Measurements from ENCODE around the gene BEND7. TPM values are rescaled to one million over a fixed set of nuclear protein-coding genes. Genes with fewer than 3 reads are reported as not detected.

Gene BEND7
- total RNA-seq, 4 donors from 2014 or later: 10.8 to 27.5 (median 21.5) TPM

DNA sequence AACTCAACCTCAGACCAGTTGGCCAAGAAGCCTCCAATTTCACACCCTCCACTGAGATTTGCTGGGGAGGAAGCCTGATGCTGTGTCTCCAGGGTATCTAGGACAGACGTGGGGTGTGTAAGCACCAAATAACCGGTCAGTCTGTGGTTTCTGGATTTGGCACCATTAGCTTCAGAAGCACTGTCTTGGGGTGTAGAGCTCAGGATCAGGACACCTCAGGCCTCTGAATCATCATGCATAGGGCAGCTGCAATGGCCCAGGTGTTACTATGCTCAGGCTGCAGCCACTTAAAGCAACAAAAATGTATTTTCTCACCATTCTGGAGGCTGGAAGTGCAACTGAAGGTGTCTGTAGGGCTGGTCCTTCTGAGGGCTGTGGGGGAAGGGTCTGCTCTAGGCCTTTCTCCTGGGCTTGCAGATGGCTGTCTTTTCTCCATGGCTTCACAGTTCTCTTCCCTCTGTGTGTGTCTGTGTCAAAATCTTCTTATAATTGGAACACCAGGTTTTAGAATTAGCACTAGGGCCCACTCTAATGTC lies 107.4 kb downstream of the BEND7 start:
- Histone ChIP-seq H3K9me3 (peaks cover 0 to 5% (median 0%) of the 10 kb centered on the region in 4 donors), H3K36me3 (no peaks in the 10 kb centered on the region), H3K27ac (no peak overlapping the region), H3K27me3 (no peaks in the 10 kb centered on the region), H3K4me1 (no peaks in the 10 kb centered on the region), H3K4me3 (no peak overlapping the region)
- 76 to 89% methylated on average over 2 of the region's 2 CpGs for WGBS, 2 donors
- DNase-seq (ENCODE audit: low spot score in 2 of 2): no peak
- TF ChIP-seq, protein P1, sequence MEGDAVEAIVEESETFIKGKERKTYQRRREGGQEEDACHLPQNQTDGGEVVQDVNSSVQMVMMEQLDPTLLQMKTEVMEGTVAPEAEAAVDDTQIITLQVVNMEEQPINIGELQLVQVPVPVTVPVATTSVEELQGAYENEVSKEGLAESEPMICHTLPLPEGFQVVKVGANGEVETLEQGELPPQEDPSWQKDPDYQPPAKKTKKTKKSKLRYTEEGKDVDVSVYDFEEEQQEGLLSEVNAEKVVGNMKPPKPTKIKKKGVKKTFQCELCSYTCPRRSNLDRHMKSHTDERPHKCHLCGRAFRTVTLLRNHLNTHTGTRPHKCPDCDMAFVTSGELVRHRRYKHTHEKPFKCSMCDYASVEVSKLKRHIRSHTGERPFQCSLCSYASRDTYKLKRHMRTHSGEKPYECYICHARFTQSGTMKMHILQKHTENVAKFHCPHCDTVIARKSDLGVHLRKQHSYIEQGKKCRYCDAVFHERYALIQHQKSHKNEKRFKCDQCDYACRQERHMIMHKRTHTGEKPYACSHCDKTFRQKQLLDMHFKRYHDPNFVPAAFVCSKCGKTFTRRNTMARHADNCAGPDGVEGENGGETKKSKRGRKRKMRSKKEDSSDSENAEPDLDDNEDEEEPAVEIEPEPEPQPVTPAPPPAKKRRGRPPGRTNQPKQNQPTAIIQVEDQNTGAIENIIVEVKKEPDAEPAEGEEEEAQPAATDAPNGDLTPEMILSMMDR (IDR thresholded peaks at IDR 0.05): no peak
- TF ChIP-seq EP300 (IDR thresholded peaks at IDR 0.05) (no peak), POLR2A (IDR thresholded peaks at IDR 0.05) (no peak)

DNA sequence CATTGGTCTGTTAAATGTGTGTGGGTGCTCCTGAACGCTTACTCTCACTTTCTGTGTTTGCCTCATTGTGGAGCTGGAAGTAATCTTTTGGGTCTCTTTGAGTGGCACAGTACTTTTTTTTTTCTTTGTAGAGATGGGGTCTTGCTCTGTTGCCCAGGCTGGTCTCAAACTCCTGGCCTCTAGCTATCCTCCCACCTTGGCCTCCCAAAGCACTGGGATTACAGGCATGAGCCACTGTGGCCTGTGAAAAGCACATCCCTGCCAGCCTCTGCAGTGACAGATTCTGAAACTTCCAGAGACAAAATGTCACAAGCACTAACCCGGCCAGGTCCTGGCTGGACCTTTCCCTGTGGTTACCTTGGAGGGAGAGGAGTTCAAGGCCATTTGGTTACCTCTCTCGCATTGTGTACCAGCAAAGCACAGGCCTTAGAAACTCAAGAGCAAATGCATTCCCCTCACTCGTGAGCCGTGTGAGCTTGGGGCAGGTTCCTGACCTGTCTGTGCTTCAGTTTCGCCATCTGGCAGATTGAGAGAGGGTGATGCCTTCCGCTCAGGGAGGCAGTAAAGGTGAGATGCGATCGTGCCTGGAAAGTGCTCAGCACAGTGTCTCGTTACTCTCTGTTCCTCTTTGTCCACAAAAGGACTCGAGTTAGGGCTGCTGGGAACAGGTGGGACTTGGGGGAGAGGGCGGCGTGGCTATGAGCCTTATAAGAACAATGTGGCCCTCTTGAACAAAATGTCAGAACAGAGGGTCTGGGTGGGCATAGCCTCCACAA lies 108.1 kb downstream of the BEND7 start:
- Histone ChIP-seq H3K9me3 (peaks cover 0 to 5% (median 0%) of the 10 kb centered on the region in 4 donors), H3K27ac (no peak overlapping the region), H3K27me3 (no peaks in the 10 kb centered on the region), H3K4me3 (no peak overlapping the region), H3K4me1 (no peaks in the 10 kb centered on the region), H3K36me3 (no peaks in the 10 kb centered on the region)
- no peak for DNase-seq (ENCODE audit: low spot score in 2 of 2)
- WGBS, 2 donors: 84 to 87% methylated on average over 13 of the region's 13 CpGs
- TF ChIP-seq EP300 (IDR thresholded peaks at IDR 0.05): no peak
- no peak for TF ChIP-seq POLR2A (IDR thresholded peaks at IDR 0.05)

GRCh38 chr10:13417459-13418126 lies 111.2 kb downstream of the BEND7 start:
- no peak overlapping the region for H3K27ac ChIP-seq
- DNase-seq (ENCODE audit: low spot score in 2 of 2): no peak
- H3K4me1 ChIP-seq: no peaks in the 10 kb centered on the region
- peaks cover 0 to 10% (median 0%) of the 10 kb centered on the region in 4 donors for H3K9me3 ChIP-seq
- no peaks in the 10 kb centered on the region for H3K27me3 ChIP-seq
- no peak overlapping the region for H3K4me3 ChIP-seq
- no peaks in the 10 kb centered on the region for H3K36me3 ChIP-seq
- TF ChIP-seq POLR2A (IDR thresholded peaks at IDR 0.05): no peak
- TF ChIP-seq, protein P1 (IDR thresholded peaks at IDR 0.05): no peak
- no peak for TF ChIP-seq EP300 (IDR thresholded peaks at IDR 0.05)
- 85 to 90% methylated on average over 9 of the region's 9 CpGs for WGBS, 2 donors

- WGBS, 2 donors: 76 to 96% methylated on average over 2 of the region's 2 CpGs
- Histone ChIP-seq H3K27me3 (no peaks in the 10 kb centered on the region), H3K36me3 (no peaks in the 10 kb centered on the region), H3K4me3 (no peak overlapping the region), H3K4me1 (no peaks in the 10 kb centered on the region), H3K9me3 (peaks cover 0 to 10% (median 0%) of the 10 kb centered on the region in 4 donors), H3K27ac (no peak overlapping the region)
- no peak for DNase-seq (ENCODE audit: low spot score in 2 of 2)
- TF ChIP-seq, protein P1 (IDR thresholded peaks at IDR 0.05): no peak
- TF ChIP-seq POLR2A (IDR thresholded peaks at IDR 0.05): no peak
- no peak for TF ChIP-seq EP300 (IDR thresholded peaks at IDR 0.05)
These were observed 112.1 kb downstream of the BEND7 start for GRCh38 chr10:13416760-13417159.

DNA sequence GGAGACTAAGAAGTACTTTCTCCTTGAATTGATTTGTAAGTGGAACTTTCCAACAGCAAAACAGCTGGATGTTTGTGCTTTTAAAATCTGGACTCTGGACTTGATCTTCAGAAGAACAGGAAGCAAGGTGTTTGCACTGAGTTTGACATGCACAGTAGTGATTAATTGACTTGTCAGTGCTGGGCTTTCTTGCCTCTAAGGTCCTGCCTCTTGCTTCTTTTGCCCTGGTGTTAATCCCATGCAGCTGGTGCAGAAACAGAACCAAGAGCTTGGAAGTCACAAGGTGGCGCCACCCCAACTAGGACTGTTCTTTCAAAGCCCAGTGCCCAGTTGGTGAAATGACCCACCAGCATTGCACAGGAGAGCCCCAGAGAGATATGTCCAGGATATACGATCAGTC lies 114.0 kb downstream of the BEND7 start:
- WGBS, 2 donors: 66 to 83% methylated on average over 2 of the region's 2 CpGs
- H3K27me3 ChIP-seq: no peaks in the 10 kb centered on the region
- H3K27ac ChIP-seq: no peak overlapping the region
- no peak overlapping the region for H3K4me3 ChIP-seq
- H3K9me3 ChIP-seq: peaks cover 0 to 10% (median 0%) of the 10 kb centered on the region in 4 donors
- no peak for TF ChIP-seq POLR2A (IDR thresholded peaks at IDR 0.05)
- TF ChIP-seq, protein P1 (IDR thresholded peaks at IDR 0.05): no peak
- TF ChIP-seq EP300 (IDR thresholded peaks at IDR 0.05): no peak
- no peaks in the 10 kb centered on the region for H3K36me3 ChIP-seq
- H3K4me1 ChIP-seq: no peaks in the 10 kb centered on the region
- DNase-seq (ENCODE audit: low spot score in 2 of 2): no peak
